Fibroblast of mammary gland (primary cell): Measurements from ENCODE around the gene THAP5.

Experiments
- DNase-seq: peaks from one replicate; pipeline ENCODE4 v3.0.0-alpha.2; 2010; ENCODE audit warnings: low read depth
- H3K4me3 ChIP-seq: 2 replicates; pipeline ENCODE4 v1.5.1; 2011; ENCODE audit warnings: low read depth, mild to moderate bottlenecking, low read length, moderate library complexity; ENCODE audit not compliant: control insufficient read depth
- CTCF ChIP-seq: conservative IDR thresholded peaks from 2 replicates; pipeline ENCODE4 v1.5.1; 2011; ENCODE audit warnings: low read depth, low read length, inconsistent platforms; ENCODE audit not compliant: control insufficient read depth, insufficient read depth

The THAP5 gene

GRCh38 chr7:108575156-108575555 lies 5.7 kb upstream of the THAP5 start:
- no peak for DNase-seq
- no peak for TF ChIP-seq CTCF

GRCh38 chr7:108572480-108572879 lies 3.0 kb upstream of the THAP5 start:
- DNase-seq, result no peak
- no peak overlapping the region for H3K4me3 ChIP-seq
- no peak for TF ChIP-seq CTCF

More at GRCh38 chr7:108575156-108575555, 5.7 kb upstream of the THAP5 start:
- H3K4me3 ChIP-seq, result no peak overlapping the region

GRCh38 chr7:108570146-108570755 lies 745 bp upstream of the THAP5 start:
- DNase-seq, result peak; percentile 53
- TF ChIP-seq CTCF, result no peak
- peak overlapping the region; percentile 89 for H3K4me3 ChIP-seq

- H3K4me3 ChIP-seq, result peak overlapping the region; percentile 89
- no peak for DNase-seq
Measured at GRCh38 chr7:108568801-108569380, 615 bp downstream of the THAP5 start.

GRCh38 chr7:108565987-108566386 lies 3.5 kb downstream of the THAP5 start:
- no peak for TF ChIP-seq CTCF
- no peak for DNase-seq
- no peak overlapping the region for H3K4me3 ChIP-seq

More at GRCh38 chr7:108568801-108569380, 615 bp downstream of the THAP5 start:
- no peak for TF ChIP-seq CTCF

GRCh38 chr7:108561047-108561619 lies 8.4 kb downstream of the THAP5 start:
- no peak overlapping the region for H3K4me3 ChIP-seq
- TF ChIP-seq CTCF, result no peak
- DNase-seq, result peak; percentile 32
